ENCODE results near the gene ATN1.

- TF ChIP-seq POLR2AphosphoS5 (IDR thresholded peaks at IDR 0.05; ENCODE audit: low read depth, low read length) (peak; percentile 17; the same call in 1 of the 2 replicates), TAF1 (IDR thresholded peaks at IDR 0.05; ENCODE audit: borderline replicate concordance, low read depth, low read length) (no peak)
These were observed 50.9 kb downstream of the ATN1 start for GRCh38 chr12:6978611-6979011.

All from GM12892 (cell line).